NCI-H1105 (cell line): ENCODE results near the gene PHRF1.

Source experiments
- DNase-seq: peaks from one replicate; lab custom pipeline; 2025; lab: John Stamatoyannopoulos, UW

Gene PHRF1

GRCh38 chr11:556662-557256 is 19.5 kb upstream of the PHRF1 start:
- DNase-seq, result no peak

- DNase-seq, result no peak
Measured at GRCh38 chr11:557328-558132, 18.7 kb upstream of the PHRF1 start.

GRCh38 chr11:558503-558902 is 17.8 kb upstream of the PHRF1 start:
- no peak for DNase-seq

DNA sequence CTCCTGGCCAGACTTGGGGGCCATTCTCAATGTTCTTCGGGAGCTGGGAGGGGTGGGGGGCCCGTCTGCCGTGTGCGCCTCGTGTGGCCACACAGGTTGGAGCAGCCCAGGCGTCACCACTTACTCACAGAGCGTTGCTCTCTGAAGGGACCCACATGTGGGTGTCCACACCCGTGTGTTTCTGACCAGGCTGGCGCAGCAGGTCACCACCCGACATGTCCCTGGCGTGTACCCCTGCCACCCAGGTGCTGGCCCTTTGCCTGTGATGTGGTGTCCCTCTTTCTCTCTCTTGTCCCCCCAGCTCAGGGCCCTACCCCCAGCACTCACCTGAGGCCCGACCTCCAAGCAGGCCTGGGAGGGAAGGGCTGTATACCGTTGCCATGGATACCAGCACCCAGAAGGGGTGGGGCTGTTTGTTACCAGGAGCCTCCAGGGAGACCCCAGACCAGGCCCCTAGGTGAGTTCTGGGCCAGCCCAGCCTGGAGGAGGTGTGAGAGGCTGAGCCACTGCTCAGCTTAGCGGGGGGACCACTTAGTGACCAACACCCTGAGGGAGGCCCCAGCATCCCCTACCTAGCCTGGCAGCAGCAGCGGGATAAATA is 17.1 kb upstream of the PHRF1 start:
- no peak for DNase-seq

DNA sequence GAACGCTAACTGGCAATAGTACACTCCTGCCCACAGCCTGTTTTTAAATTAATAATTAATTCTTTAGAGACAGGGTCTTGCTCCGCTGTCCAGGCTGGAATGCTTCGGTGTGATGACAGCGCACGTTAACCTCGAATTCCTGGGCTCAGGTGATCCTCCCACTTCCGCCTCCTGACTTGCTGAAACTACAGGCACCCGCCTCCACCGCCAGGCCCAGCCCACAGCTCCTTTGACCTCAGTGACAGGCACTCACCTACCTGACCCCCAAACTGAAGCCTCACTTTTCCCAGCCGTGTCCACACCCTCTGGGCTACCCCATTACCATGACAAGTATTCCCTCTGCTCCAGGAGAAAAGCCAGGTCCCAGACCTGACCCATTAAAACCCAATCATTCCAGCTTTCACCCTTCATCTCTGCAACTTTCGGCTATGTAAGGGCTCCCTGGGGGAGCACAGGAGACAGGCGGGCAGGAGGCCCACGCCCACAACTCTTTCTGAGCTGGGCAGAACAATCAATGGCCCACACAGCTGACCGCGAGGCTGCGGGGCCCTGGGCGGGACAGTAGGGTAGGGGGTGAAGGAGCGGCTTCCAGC is 16.5 kb upstream of the PHRF1 start:
- no peak for DNase-seq

DNA sequence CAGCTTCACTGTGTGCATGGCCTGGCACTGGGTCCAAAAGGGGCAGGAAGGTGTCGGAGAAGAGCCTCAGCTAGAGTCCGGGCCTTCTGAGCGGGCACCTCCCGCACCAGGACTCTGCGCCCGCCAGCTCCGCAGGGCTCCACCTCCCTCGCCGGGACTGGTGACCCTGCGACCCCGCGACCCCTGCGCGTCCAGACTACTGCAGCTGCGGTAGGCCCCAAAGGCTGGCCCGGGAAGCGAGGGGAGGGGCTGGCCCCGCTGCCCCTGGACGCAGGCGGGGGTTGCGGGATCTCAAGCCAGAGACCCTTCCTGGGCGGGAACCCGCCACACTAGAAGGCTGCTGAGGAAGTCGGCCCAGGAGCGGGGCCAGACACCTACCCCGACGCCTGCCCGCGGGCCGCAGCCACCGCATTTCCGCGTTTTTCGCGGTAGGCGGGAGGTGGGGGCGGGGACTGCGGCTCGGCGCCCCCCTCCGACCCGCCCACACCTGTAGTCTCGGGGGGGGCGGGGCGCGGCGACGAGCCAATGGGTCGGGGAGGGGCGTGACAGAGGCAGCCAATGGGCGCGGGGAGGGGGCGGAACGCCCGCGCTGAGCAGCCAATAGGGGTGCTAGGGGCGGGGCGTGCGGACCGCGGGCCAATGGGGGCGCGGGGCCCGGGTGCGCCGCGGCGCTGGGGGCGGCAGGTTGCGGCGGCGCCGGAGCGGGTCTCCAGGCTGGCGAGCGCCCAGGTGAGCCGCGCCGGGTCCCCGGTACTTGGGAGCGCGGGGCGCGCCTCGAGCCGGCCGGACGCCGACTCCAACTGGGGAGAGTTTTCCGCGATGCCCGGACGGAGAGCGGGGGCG is 15.7 kb upstream of the PHRF1 start, which contains the start of the genes LMNTD2 and RASSF7:
TSS of gene LMNTD2 (minus strand) at position 434 of the 843 bp plus-strand sequence. CDS start at position 412, 22 bp downstream.
TSS of gene RASSF7 (plus strand) at position 666 of the 843 bp plus-strand sequence. CDS start 799 bp downstream, outside the sequence.
- DNase-seq, result peak; percentile 93

DNA sequence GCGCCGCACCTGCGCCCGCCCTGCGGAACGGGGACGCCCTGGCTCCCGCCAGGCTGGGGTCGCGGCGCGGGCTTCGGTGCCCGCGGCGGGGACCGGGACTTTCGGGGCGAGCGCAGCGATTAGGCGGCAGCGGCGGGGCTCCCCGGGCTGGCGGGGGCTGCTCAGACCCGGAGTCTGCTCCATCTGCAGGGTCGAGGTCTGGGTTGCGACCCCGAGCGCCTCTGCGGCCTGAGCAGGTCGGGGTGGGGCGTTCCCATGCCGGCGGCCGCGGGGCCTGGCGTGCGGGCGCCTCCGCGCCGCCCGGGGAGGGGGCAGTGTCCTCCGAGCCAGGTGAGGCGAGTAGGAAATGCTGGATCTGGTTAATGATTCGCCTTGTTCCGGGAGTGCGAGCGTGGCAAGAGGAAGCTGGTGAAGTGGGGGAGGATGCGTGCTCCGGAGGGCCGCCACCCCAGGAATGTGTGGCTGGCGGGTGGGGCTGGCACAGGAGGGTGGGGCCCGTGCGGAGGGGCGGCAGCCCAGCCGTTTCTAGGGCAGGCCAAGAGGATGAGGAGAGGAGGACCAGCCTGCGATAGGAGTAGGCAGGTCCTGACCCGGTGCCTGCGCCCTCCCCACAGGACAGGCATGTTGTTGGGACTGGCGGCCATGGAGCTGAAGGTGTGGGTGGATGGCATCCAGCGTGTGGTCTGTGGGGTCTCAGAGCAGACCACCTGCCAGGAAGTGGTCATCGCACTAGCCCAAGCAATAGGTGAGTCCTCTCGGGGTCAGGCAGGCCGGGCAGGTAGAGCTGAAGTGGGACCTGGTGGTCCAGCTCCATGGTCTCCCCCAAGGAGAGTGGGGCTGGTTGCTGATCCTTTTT is 14.9 kb upstream of the PHRF1 start:
- DNase-seq, result no peak

DNA sequence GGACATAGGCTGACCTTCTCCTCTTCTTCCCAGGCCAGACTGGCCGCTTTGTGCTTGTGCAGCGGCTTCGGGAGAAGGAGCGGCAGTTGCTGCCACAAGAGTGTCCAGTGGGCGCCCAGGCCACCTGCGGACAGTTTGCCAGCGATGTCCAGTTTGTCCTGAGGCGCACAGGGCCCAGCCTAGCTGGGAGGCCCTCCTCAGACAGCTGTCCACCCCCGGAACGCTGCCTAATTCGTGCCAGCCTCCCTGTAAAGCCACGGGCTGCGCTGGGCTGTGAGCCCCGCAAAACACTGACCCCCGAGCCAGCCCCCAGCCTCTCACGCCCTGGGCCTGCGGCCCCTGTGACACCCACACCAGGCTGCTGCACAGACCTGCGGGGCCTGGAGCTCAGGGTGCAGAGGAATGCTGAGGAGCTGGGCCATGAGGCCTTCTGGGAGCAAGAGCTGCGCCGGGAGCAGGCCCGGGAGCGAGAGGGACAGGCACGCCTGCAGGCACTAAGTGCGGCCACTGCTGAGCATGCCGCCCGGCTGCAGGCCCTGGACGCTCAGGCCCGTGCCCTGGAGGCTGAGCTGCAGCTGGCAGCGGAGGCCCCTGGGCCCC is 14.1 kb upstream of the PHRF1 start:
- no peak for DNase-seq

DNA sequence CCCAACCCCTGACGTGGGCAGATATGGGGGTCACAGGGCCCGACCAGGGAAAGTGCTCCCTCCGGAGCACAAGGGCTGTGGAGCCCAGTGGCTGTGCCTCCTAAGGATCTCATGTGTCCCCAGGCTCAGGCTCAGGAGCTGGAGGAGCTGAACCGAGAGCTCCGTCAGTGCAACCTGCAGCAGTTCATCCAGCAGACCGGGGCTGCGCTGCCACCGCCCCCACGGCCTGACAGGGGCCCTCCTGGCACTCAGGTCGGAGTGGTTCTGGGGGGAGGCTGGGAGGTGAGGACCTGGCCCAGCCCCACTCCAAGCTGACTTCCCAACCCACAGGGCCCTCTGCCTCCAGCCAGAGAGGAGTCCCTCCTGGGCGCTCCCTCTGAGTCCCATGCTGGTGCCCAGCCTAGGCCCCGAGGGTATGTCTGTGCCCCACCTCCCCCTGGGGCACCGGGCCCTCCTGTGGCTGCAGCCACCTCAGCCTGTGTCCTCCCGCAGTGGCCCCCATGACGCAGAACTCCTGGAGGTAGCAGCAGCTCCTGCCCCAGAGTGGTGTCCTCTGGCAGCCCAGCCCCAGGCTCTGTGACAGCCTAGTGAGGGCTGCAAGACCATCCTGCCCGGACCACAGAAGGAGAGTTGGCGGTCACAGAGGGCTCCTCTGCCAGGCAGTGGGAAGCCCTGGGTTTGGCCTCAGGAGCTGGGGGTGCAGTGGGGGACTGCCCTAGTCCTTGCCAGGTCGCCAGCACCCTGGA is 13.0 kb upstream of the PHRF1 start:
- DNase-seq, result no peak

- no peak for DNase-seq
Measured at GRCh38 chr11:563812-564578, 12.3 kb upstream of the PHRF1 start.

- no peak for DNase-seq
Measured at GRCh38 chr11:565921-566509, 10.3 kb upstream of the PHRF1 start.

GRCh38 chr11:567011-567628 is 9.2 kb upstream of the PHRF1 start:
- DNase-seq, result no peak

GRCh38 chr11:567629-568292 is 8.5 kb upstream of the PHRF1 start:
- no peak for DNase-seq

DNA sequence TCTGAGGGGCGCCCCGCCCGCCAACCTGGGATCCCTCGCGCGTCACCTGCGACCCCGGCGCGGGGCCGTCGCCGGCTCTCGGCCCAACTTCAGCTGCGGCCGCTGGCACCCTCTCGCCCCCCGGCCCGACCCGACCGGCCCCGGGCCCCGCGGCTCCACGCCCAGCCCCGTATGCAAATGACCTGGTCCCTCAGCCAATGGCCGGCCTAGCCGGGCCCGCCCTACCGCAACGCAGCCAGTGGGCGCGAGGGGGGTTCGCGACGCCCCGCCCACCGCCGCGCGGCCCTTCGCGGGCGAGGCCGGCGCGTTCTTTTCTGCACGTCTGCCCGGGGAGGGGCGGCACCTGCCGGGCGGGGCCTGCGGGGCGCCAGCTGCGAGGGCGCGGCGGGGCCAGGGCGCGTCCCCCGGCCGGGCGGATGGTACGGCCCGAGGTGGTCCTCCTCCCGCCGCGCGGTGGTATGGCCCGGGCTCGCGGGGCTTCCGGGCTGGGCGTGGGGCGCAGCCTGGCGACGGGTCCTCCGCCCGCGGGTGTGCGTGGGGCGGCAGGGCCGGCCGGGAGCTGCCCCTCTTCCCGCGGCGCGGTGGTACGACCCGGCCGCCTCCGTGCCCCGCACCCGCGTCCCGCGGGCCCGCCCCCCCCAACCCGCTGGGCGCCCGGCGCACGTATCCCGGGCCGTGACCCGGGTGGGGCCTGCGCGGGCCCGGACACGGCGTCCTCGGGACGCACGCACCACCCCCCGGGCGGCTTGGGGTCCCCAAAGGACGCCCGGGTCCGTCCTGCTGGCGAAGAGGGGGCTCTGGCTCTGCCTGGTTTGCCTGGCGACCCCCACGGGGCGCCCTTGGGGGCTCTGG is 7.7 kb upstream of the PHRF1 start:
- peak; percentile 95 for DNase-seq

GRCh38 chr11:569158-569885 is 6.9 kb upstream of the PHRF1 start:
- DNase-seq, result no peak

DNA sequence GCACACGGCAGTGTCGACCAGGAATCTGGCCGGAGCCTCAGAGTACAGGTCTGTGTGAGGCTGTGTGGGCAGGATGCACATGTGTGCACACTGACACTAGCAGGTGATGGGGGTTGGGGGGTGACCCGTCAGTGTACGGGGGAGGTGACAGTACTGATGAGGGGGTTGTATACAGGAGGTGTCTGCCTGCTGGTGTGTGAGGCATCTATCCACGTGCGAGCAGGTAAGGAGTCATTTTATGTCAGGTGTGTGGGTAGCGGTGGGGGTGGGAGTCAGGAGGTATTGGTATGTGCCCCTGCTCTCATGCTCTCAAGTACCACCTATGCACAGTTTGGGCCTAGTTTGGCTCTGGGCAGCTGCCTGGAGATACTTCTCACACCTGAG is 4.5 kb upstream of the PHRF1 start:
- DNase-seq, result no peak
